GM19467 (cell line): ENCODE data around the gene SEMA3E.
"Not testable (repeated sequence)": the region's sequence is repeated elsewhere in the genome, so short reads cannot be mapped to it uniquely, and the experiment has no call there.

Experiments
- ATAC-seq: cut with Tn5 transposase; IDR thresholded peaks from one replicate; pipeline ENCODE4 v1.9.1; 2021; ENCODE audit warnings: mild to moderate bottlenecking, moderate library complexity; ENCODE audit not compliant: unreplicated experiment

SEMA3E gene

GRCh38 chr7:83648464-83649241, at the start of gene SEMA3E:
TSS of gene SEMA3E (minus strand) at chr7:83649139.
- no peak for ATAC-seq

GRCh38 chr7:83697804-83698530, 49.0 kb upstream of the SEMA3E start:
- ATAC-seq, result no peak

GRCh38 chr7:83696101-83696500, 47.2 kb upstream of the SEMA3E start:
- ATAC-seq, result no peak

- ATAC-seq, result no peak
Observed at GRCh38 chr7:83695128-83695960, 46.4 kb upstream of the SEMA3E start.

GRCh38 chr7:83693256-83693655, 44.3 kb upstream of the SEMA3E start:
- ATAC-seq, result no peak

- no peak for ATAC-seq
Observed at GRCh38 chr7:83691095-83691494, 42.2 kb upstream of the SEMA3E start.

- no peak for ATAC-seq
Observed at GRCh38 chr7:83689855-83690254, 40.9 kb upstream of the SEMA3E start.

GRCh38 chr7:83686416-83686815, 37.5 kb upstream of the SEMA3E start:
- no peak for ATAC-seq

GRCh38 chr7:83684928-83685327, 36.0 kb upstream of the SEMA3E start:
- ATAC-seq, result no peak

GRCh38 chr7:83681200-83681778, 32.4 kb upstream of the SEMA3E start:
- no peak for ATAC-seq

- ATAC-seq, result no peak
Observed at GRCh38 chr7:83677180-83677866, 28.4 kb upstream of the SEMA3E start.

- not testable (repeated sequence) for ATAC-seq
Observed at GRCh38 chr7:83673291-83673690, 24.4 kb upstream of the SEMA3E start.

GRCh38 chr7:83672157-83672556, 23.2 kb upstream of the SEMA3E start:
- no peak for ATAC-seq

GRCh38 chr7:83663131-83663530, 14.2 kb upstream of the SEMA3E start:
- ATAC-seq, result no peak

GRCh38 chr7:83658126-83658525, 9.2 kb upstream of the SEMA3E start:
- no peak for ATAC-seq

GRCh38 chr7:83655951-83656556, 7.1 kb upstream of the SEMA3E start:
- ATAC-seq, result peak; percentile 72

GRCh38 chr7:83652481-83652880, 3.5 kb upstream of the SEMA3E start:
- no peak for ATAC-seq

GRCh38 chr7:83649701-83650100, 762 bp upstream of the SEMA3E start:
- no peak for ATAC-seq

- ATAC-seq, result no peak
Observed at GRCh38 chr7:83646027-83646426, 2.9 kb downstream of the SEMA3E start.

- no peak for ATAC-seq
Observed at GRCh38 chr7:83643739-83644138, 5.2 kb downstream of the SEMA3E start.
